ENCODE data around the gene CPEB1.
"Not testable (repeated sequence)": the region's sequence is repeated elsewhere in the genome, so short reads cannot be mapped to it uniquely, and the experiment has no call there.

GRCh38 chr15:82497978-82498377 is 149.2 kb downstream of the CPEB1 start:
- not testable (repeated sequence) for TF ChIP-seq CTCF, EP300, POLR2A (IDR thresholded peaks at IDR 0.05)

Measured in ovary (tissue), 3 donors.